Uterus (tissue), 4 donors: ENCODE measurements around the gene IFNB1. TPM values are rescaled to one million over a fixed set of nuclear protein-coding genes. Genes with fewer than 3 reads are reported as not detected.

ENCODE experiments used
- DNase-seq, 2 donors: peaks; one replicate each; pipeline ENCODE4 v3.0.0-alpha.2; 2019 to 2020
- H3K27ac ChIP-seq, 2 donors: fragments of 200-600 bp; sonication (generic); 1 replicate in 1 of 2; 2 replicates in 1 of 2; pipeline ENCODE4 v1.5.1; 2016 to 2018
- H3K27me3 ChIP-seq, 2 donors: fragments of 200-600 bp; sonication (generic); one replicate each; pipeline ENCODE4 v1.5.1; 2018 to 2019; ENCODE audit warnings: control low read depth in 1 of 2
- H3K36me3 ChIP-seq, 2 donors: fragments of 200-600 bp; sonication (generic); one replicate each; pipeline ENCODE4 v1.5.1; 2019; ENCODE audit warnings: control low read depth in 1 of 2
- H3K4me1 ChIP-seq, 2 donors: fragments of 200-600 bp; sonication (generic); one replicate each; pipeline ENCODE4 v1.5.1; 2018 to 2019; ENCODE audit warnings: control low read depth in 1 of 2
- H3K4me3 ChIP-seq, 2 donors: fragments of 200-600 bp; sonication (generic); 1 replicate in 1 of 2; 2 replicates in 1 of 2; pipeline ENCODE4 v1.5.1; 2018 to 2019; ENCODE audit warnings: mild to moderate bottlenecking in 1 of 2
- H3K9me3 ChIP-seq, 2 donors: fragments of 200-600 bp; sonication (generic); one replicate each; pipeline ENCODE4 v1.5.1; 2019; ENCODE audit warnings: control low read depth in 1 of 2
- CTCF ChIP-seq, 4 experiments: fragments of 200-600 bp in 2 of 4; fragments of 450-650 bp in 2 of 4; sonication (generic) in 2 of 4; IDR thresholded peaks; one replicate each; pipeline ENCODE4 v1.5.1; 2016 to 2019; ENCODE audit warnings: antibody characterized with exemption in 4 of 4, mild to moderate bottlenecking in 2 of 4, moderate library complexity in 1 of 4
- POLR2A ChIP-seq, 2 donors: fragments of 450-650 bp; IDR thresholded peaks; one replicate each; pipeline ENCODE4 v1.6.1; 2016; ENCODE audit warnings: antibody characterized with exemption in 2 of 2, mild to moderate bottlenecking in 1 of 2, moderate library complexity in 1 of 2
- intact Hi-C: fragments of 100-400 bp; cut with DNase I; formaldehyde crosslinking; loops from one replicate; pipeline ENCODE4 v1.15.1; 2023; ENCODE audit warnings: low total_unique reads
- total RNA-seq, 4 donors: library from RNA; depleted of rRNA in 3 of 4; stranded (reverse); fragments of >200 nt in 3 of 4; gene quantifications; one replicate each; pipeline versions ENCODE4 v1.1.0 to v1.2.4, GENCODE V29; 2014 to 2023
- donor health status: DM: yes; HTN: yes; CAD: no.

Gene IFNB1
- total RNA-seq = not detected

DNA sequence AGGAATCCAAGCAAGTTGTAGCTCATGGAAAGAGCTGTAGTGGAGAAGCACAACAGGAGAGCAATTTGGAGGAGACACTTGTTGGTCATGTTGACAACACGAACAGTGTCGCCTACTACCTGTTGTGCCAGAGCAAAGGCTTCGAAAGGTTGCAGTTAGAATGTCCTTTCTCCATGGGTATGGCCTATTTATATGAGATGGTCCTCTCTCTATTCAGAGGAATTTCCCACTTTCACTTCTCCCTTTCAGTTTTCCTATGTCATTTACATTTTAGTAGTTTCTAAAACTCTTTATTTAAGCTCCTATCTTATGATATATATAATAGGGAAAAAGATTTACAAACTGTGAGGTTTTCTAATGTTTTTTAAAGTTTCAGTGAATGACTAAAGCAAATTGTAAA, at the start of gene IFNB1:
IFNB1 (minus strand) TSS at position 162 of the 400 bp plus-strand sequence; CDS start at position 89, 73 bp downstream.
- Histone ChIP-seq H3K9me3 (no peaks in the 10 kb centered on the region), H3K27me3 (no peaks in the 10 kb centered on the region), H3K36me3 (no peaks in the 10 kb centered on the region), H3K4me3 (no peak within 1 kb of the TSS), H3K27ac (no peak within 1 kb of the TSS), H3K4me1 (no peaks in the 10 kb centered on the region)
- DNase-seq = no peak
- TF ChIP-seq POLR2A (IDR thresholded peaks at IDR 0.05) = no peak
- no peak for TF ChIP-seq CTCF (IDR thresholded peaks at IDR 0.05)
- intact Hi-C loops = no loop called here

GRCh38 chr9:21121595-21122251, 44.0 kb upstream of the IFNB1 start:
- H3K27ac ChIP-seq = no peak overlapping the region
- no peaks in the 10 kb centered on the region for H3K27me3 ChIP-seq
- H3K9me3 ChIP-seq = no peaks in the 10 kb centered on the region
- TF ChIP-seq POLR2A (IDR thresholded peaks at IDR 0.05) (no peak), CTCF (IDR thresholded peaks at IDR 0.05) (no peak)
- intact Hi-C loops = no loop called here
- H3K36me3 ChIP-seq = no peaks in the 10 kb centered on the region
- no peaks in the 10 kb centered on the region for H3K4me1 ChIP-seq
- H3K4me3 ChIP-seq = no peak overlapping the region
- no peak for DNase-seq

DNA sequence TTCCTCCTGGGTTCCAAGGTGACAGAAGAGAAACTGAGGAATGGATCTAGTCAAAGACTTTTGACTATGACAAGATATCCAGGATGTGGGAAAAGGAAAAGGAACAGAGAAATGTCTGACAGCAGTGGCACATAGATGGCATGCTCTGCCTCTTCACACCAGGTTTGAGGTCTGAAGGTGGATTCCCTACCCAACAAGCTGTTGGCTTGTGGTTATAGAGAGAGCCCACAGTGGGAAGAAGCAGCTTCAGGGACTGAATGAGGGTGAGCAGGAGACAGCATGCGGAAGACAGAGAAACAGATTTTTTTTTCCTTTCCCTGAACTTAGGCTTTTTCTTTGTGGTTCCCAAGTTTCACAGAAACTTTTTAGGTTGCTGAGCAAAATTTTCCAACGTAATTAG, 43.3 kb upstream of the IFNB1 start:
- intact Hi-C loops = no loop called here
- no peak for DNase-seq
- TF ChIP-seq CTCF (IDR thresholded peaks at IDR 0.05) (no peak), POLR2A (IDR thresholded peaks at IDR 0.05) (no peak)
- H3K27ac ChIP-seq = no peak overlapping the region
- no peaks in the 10 kb centered on the region for H3K36me3 ChIP-seq
- no peaks in the 10 kb centered on the region for H3K27me3 ChIP-seq
- H3K4me1 ChIP-seq = no peaks in the 10 kb centered on the region
- no peaks in the 10 kb centered on the region for H3K9me3 ChIP-seq
- H3K4me3 ChIP-seq = no peak overlapping the region

- TF ChIP-seq POLR2A (IDR thresholded peaks at IDR 0.05) (no peak), CTCF (IDR thresholded peaks at IDR 0.05) (no peak)
- intact Hi-C loops = no loop called here
Observed at GRCh38 chr9:21119093-21119770, 41.5 kb upstream of the IFNB1 start.

DNA sequence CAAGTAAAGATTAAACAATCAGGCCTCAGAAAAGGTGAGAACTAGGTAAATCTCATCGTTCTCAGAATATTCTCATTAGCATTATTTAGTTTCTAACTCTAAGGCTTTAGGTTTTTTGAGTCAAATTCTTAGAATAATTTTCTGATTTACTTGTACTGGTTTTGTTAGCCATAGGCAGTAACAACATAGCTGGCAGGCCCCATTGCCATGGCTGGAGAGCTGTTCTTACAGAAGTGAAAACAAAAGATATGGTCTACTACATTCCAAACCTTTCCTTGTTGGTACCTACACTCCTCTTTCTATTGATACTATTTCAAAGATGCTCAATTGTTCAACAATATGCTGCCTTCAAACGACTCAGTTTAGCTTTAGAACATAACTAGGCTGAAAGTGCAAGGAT, 36.6 kb upstream of the IFNB1 start:
- no peak overlapping the region for H3K27ac ChIP-seq
- no peaks in the 10 kb centered on the region for H3K4me1 ChIP-seq
- DNase-seq = no peak
- H3K36me3 ChIP-seq = no peaks in the 10 kb centered on the region
- H3K4me3 ChIP-seq = no peak overlapping the region
- H3K27me3 ChIP-seq = no peaks in the 10 kb centered on the region
- intact Hi-C loops = no loop called here
- TF ChIP-seq POLR2A (IDR thresholded peaks at IDR 0.05) = no peak
- no peak for TF ChIP-seq CTCF (IDR thresholded peaks at IDR 0.05)
- H3K9me3 ChIP-seq = no peaks in the 10 kb centered on the region

More at GRCh38 chr9:21119093-21119770, 41.5 kb upstream of the IFNB1 start:
- Histone ChIP-seq H3K9me3 (no peaks in the 10 kb centered on the region), H3K4me3 (no peak overlapping the region), H3K4me1 (no peaks in the 10 kb centered on the region), H3K27ac (no peak overlapping the region), H3K27me3 (no peaks in the 10 kb centered on the region), H3K36me3 (no peaks in the 10 kb centered on the region)
- DNase-seq = no peak
